ENCODE measurements around the gene GRB10.

GRCh38 chr7:50644586-50644985 is 138.1 kb downstream of the GRB10 start:
- no peak for TF ChIP-seq EZH2phosphoT487 (IDR thresholded peaks at IDR 0.05; ENCODE audit: low read depth)
- TF ChIP-seq CTCF (IDR thresholded peaks at IDR 0.05; ENCODE audit: low read depth, low read length): no peak
